ENCODE data around the gene ADNP2. TPM values are rescaled to one million over a fixed set of nuclear protein-coding genes. Genes with fewer than 3 reads are reported as not detected.

ADNP2 gene
- total RNA-seq, 1 experiment from 2014 or later, result 15.5 TPM

GRCh38 chr18:80129672-80130367 is 20.8 kb downstream of the ADNP2 start:
- Histone ChIP-seq H2AFZ (ENCODE audit: low read length) (no peak overlapping the region), H3K9ac (ENCODE audit: low read length) (no peak overlapping the region), H3K9me3 (ENCODE audit: low read length) (no peaks in the 10 kb centered on the region), H3K27me3 (ENCODE audit: low read length) (no peaks in the 10 kb centered on the region), H3K79me2 (ENCODE audit: low read length) (peaks cover 57% of the 10 kb centered on the region), H3K4me1 (ENCODE audit: low read length) (no peaks in the 10 kb centered on the region), H3K4me3 (ENCODE audit: low read length) (no peak overlapping the region), H3K36me3 (ENCODE audit: insufficient read depth, low read length) (no peaks in the 10 kb centered on the region), H4K20me1 (ENCODE audit: insufficient read depth, low read depth, low read length) (no peaks in the 10 kb centered on the region), H3K27ac (ENCODE audit: low read length) (no peak overlapping the region), H3K4me2 (ENCODE audit: low read depth, low read length, poor library complexity, severe bottlenecking) (no peak overlapping the region), H3K9me2 (replicated peaks; ENCODE audit: insufficient read depth, low read length) (no peaks in the 10 kb centered on the region)
- DNase-seq, result no peak

GRCh38 chr18:80130555-80130954 is 21.5 kb downstream of the ADNP2 start:
- no peak for DNase-seq
- no peaks in the 10 kb centered on the region for H3K27me3 ChIP-seq (ENCODE audit: low read length)
- H3K79me2 ChIP-seq (ENCODE audit: low read length), result peaks cover 54% of the 10 kb centered on the region
- H3K9ac ChIP-seq (ENCODE audit: low read length), result no peak overlapping the region
- H3K27ac ChIP-seq (ENCODE audit: low read length), result no peak overlapping the region
- H3K4me3 ChIP-seq (ENCODE audit: low read length), result no peak overlapping the region
- no peaks in the 10 kb centered on the region for H4K20me1 ChIP-seq (ENCODE audit: insufficient read depth, low read depth, low read length)
- H2AFZ ChIP-seq (ENCODE audit: low read length), result no peak overlapping the region
- no peaks in the 10 kb centered on the region for H3K9me2 ChIP-seq (replicated peaks; ENCODE audit: insufficient read depth, low read length)
- no peak overlapping the region for H3K4me2 ChIP-seq (ENCODE audit: low read depth, low read length, poor library complexity, severe bottlenecking)
- H3K9me3 ChIP-seq (ENCODE audit: low read length), result no peaks in the 10 kb centered on the region
- H3K36me3 ChIP-seq (ENCODE audit: insufficient read depth, low read length), result no peaks in the 10 kb centered on the region
- H3K4me1 ChIP-seq (ENCODE audit: low read length), result no peaks in the 10 kb centered on the region

GRCh38 chr18:80132180-80132812 is 23.2 kb downstream of the ADNP2 start:
- Histone ChIP-seq H3K27ac (ENCODE audit: low read length) (no peak overlapping the region), H3K4me3 (ENCODE audit: low read length) (no peak overlapping the region), H3K79me2 (ENCODE audit: low read length) (peaks cover 39% of the 10 kb centered on the region)

GRCh38 chr18:80133124-80133523 is 24.1 kb downstream of the ADNP2 start:
- Histone ChIP-seq H3K4me2 (ENCODE audit: low read depth, low read length, poor library complexity, severe bottlenecking) (no peak overlapping the region), H3K27me3 (ENCODE audit: low read length) (no peaks in the 10 kb centered on the region), H3K9ac (ENCODE audit: low read length) (no peak overlapping the region), H3K9me3 (ENCODE audit: low read length) (no peaks in the 10 kb centered on the region), H4K20me1 (ENCODE audit: insufficient read depth, low read depth, low read length) (no peaks in the 10 kb centered on the region), H3K9me2 (replicated peaks; ENCODE audit: insufficient read depth, low read length) (no peaks in the 10 kb centered on the region), H3K36me3 (ENCODE audit: insufficient read depth, low read length) (no peaks in the 10 kb centered on the region), H3K27ac (ENCODE audit: low read length) (no peak overlapping the region), H2AFZ (ENCODE audit: low read length) (no peak overlapping the region), H3K4me1 (ENCODE audit: low read length) (no peaks in the 10 kb centered on the region), H3K4me3 (ENCODE audit: low read length) (no peak overlapping the region), H3K79me2 (ENCODE audit: low read length) (peaks cover 30% of the 10 kb centered on the region)
- no peak for DNase-seq

More at GRCh38 chr18:80132180-80132812, 23.2 kb downstream of the ADNP2 start:
- Histone ChIP-seq H3K9ac (ENCODE audit: low read length) (no peak overlapping the region), H3K36me3 (ENCODE audit: insufficient read depth, low read length) (no peaks in the 10 kb centered on the region), H3K9me2 (replicated peaks; ENCODE audit: insufficient read depth, low read length) (no peaks in the 10 kb centered on the region), H4K20me1 (ENCODE audit: insufficient read depth, low read depth, low read length) (no peaks in the 10 kb centered on the region), H3K27me3 (ENCODE audit: low read length) (no peaks in the 10 kb centered on the region), H3K4me1 (ENCODE audit: low read length) (no peaks in the 10 kb centered on the region), H3K9me3 (ENCODE audit: low read length) (no peaks in the 10 kb centered on the region), H3K4me2 (ENCODE audit: low read depth, low read length, poor library complexity, severe bottlenecking) (no peak overlapping the region), H2AFZ (ENCODE audit: low read length) (no peak overlapping the region)
- DNase-seq, result no peak

DNA sequence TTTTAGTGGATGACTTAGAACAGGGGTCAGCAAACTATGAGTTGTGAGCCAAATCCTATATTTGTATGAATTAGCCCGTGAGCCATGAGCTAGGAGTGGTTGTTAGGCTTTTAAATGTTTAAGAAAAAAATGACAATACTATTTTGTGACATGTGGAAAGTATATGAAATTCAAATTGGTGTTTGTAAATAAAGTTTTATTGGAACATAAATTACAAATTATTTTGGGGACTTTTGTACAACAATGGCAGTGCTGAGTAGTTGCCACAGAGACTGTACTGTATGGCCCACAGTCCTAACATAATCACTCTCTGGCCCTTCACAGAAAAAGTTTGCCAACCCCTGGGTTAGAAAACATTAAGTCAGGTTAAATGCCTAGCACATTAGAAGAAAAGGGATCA is 26.1 kb downstream of the ADNP2 start:
- peaks cover 17% of the 10 kb centered on the region for H3K79me2 ChIP-seq (ENCODE audit: low read length)
- no peaks in the 10 kb centered on the region for H3K9me3 ChIP-seq (ENCODE audit: low read length)
- H3K4me1 ChIP-seq (ENCODE audit: low read length), result no peaks in the 10 kb centered on the region
- H3K4me2 ChIP-seq (ENCODE audit: low read depth, low read length, poor library complexity, severe bottlenecking), result no peak overlapping the region
- no peak overlapping the region for H3K27ac ChIP-seq (ENCODE audit: low read length)
- no peaks in the 10 kb centered on the region for H3K36me3 ChIP-seq (ENCODE audit: insufficient read depth, low read length)
- H3K4me3 ChIP-seq (ENCODE audit: low read length), result no peak overlapping the region
- H2AFZ ChIP-seq (ENCODE audit: low read length), result no peak overlapping the region
- no peaks in the 10 kb centered on the region for H3K27me3 ChIP-seq (ENCODE audit: low read length)
- no peaks in the 10 kb centered on the region for H4K20me1 ChIP-seq (ENCODE audit: insufficient read depth, low read depth, low read length)
- no peaks in the 10 kb centered on the region for H3K9me2 ChIP-seq (replicated peaks; ENCODE audit: insufficient read depth, low read length)
- no peak for DNase-seq
- no peak overlapping the region for H3K9ac ChIP-seq (ENCODE audit: low read length)

DNA sequence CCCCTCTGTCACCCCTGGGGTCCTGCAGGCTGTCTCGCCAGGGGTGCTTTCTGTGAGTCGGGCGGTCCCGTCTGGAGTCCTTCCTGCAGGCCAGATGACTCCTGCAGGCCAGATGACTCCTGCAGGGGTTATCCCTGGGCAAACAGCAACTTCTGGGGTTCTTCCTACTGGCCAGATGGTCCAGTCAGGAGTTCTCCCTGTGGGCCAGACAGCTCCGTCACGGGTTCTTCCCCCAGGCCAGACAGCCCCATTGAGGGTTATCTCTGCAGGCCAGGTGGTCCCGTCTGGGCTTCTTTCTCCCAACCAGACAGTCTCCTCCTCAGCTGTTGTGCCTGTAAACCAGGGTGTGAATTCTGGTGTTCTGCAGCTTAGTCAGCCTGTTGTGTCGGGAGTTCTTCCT is 27.6 kb downstream of the ADNP2 start:
- Histone ChIP-seq H3K9me2 (replicated peaks; ENCODE audit: insufficient read depth, low read length) (no peaks in the 10 kb centered on the region), H3K36me3 (ENCODE audit: insufficient read depth, low read length) (no peaks in the 10 kb centered on the region), H3K27ac (ENCODE audit: low read length) (no peak overlapping the region), H2AFZ (ENCODE audit: low read length) (no peak overlapping the region), H3K27me3 (ENCODE audit: low read length) (no peaks in the 10 kb centered on the region), H3K79me2 (ENCODE audit: low read length) (0 out of 2 replicates have a peak, but pooled peaks cover 9% of the 10 kb centered on the region), H3K4me1 (ENCODE audit: low read length) (no peaks in the 10 kb centered on the region), H3K9me3 (ENCODE audit: low read length) (no peaks in the 10 kb centered on the region), H3K4me2 (ENCODE audit: low read depth, low read length, poor library complexity, severe bottlenecking) (no peak overlapping the region), H3K4me3 (ENCODE audit: low read length) (no peak overlapping the region), H4K20me1 (ENCODE audit: insufficient read depth, low read depth, low read length) (no peaks in the 10 kb centered on the region), H3K9ac (ENCODE audit: low read length) (no peak overlapping the region)
- no peak for DNase-seq

DNA sequence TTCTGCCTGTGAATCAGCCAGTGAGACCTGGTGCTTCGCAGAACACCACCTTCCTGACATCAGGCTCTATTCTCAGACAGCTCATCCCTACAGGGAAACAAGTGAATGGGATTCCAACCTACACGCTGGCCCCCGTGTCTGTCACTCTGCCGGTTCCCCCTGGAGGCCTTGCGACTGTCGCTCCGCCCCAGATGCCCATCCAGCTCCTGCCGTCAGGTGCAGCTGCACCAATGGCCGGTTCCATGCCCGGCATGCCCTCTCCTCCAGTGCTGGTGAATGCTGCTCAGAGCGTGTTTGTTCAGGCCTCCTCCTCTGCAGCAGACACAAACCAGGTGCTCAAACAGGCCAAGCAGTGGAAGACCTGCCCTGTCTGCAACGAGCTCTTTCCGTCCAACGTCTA is 28.1 kb downstream of the ADNP2 start:
- H3K4me3 ChIP-seq (ENCODE audit: low read length), result no peak overlapping the region
- H3K36me3 ChIP-seq (ENCODE audit: insufficient read depth, low read length), result no peaks in the 10 kb centered on the region
- no peaks in the 10 kb centered on the region for H3K4me1 ChIP-seq (ENCODE audit: low read length)
- no peaks in the 10 kb centered on the region for H4K20me1 ChIP-seq (ENCODE audit: insufficient read depth, low read depth, low read length)
- DNase-seq, result no peak
- no peak overlapping the region for H3K9ac ChIP-seq (ENCODE audit: low read length)
- no peak overlapping the region for H2AFZ ChIP-seq (ENCODE audit: low read length)
- H3K27me3 ChIP-seq (ENCODE audit: low read length), result no peaks in the 10 kb centered on the region
- no peak overlapping the region for H3K27ac ChIP-seq (ENCODE audit: low read length)
- H3K79me2 ChIP-seq (ENCODE audit: low read length), result 0 out of 2 replicates have a peak, but pooled peaks cover 5% of the 10 kb centered on the region
- H3K9me3 ChIP-seq (ENCODE audit: low read length), result no peaks in the 10 kb centered on the region
- no peak overlapping the region for H3K4me2 ChIP-seq (ENCODE audit: low read depth, low read length, poor library complexity, severe bottlenecking)
- H3K9me2 ChIP-seq (replicated peaks; ENCODE audit: insufficient read depth, low read length), result no peaks in the 10 kb centered on the region

GRCh38 chr18:80137976-80138375 is 28.9 kb downstream of the ADNP2 start:
- H3K9me3 ChIP-seq (ENCODE audit: low read length), result no peaks in the 10 kb centered on the region
- H3K4me1 ChIP-seq (ENCODE audit: low read length), result no peaks in the 10 kb centered on the region
- no peaks in the 10 kb centered on the region for H3K27me3 ChIP-seq (ENCODE audit: low read length)
- no peak overlapping the region for H3K4me3 ChIP-seq (ENCODE audit: low read length)
- H4K20me1 ChIP-seq (ENCODE audit: insufficient read depth, low read depth, low read length), result no peaks in the 10 kb centered on the region
- H3K9me2 ChIP-seq (replicated peaks; ENCODE audit: insufficient read depth, low read length), result no peaks in the 10 kb centered on the region
- H3K27ac ChIP-seq (ENCODE audit: low read length), result no peak overlapping the region
- H2AFZ ChIP-seq (ENCODE audit: low read length), result no peak overlapping the region
- no peaks in the 10 kb centered on the region for H3K36me3 ChIP-seq (ENCODE audit: insufficient read depth, low read length)
- H3K79me2 ChIP-seq (ENCODE audit: low read length), result 0 out of 2 replicates have a peak, but pooled peaks cover 3% of the 10 kb centered on the region
- H3K9ac ChIP-seq (ENCODE audit: low read length), result no peak overlapping the region
- no peak overlapping the region for H3K4me2 ChIP-seq (ENCODE audit: low read depth, low read length, poor library complexity, severe bottlenecking)
- DNase-seq, result no peak

Data from Karpas-422 (cell line).